Panc1 (cell line): ENCODE results near the gene CPT2.

Source experiments
- CTCF ChIP-seq: fragments of 450-650 bp; IDR thresholded peaks from 2 replicates; pipeline ENCODE4 v1.5.1; 2017; ENCODE audit warnings: mild to moderate bottlenecking
- POLR2AphosphoS5 ChIP-seq: IDR thresholded peaks from 2 replicates; pipeline ENCODE4 v1.6.1; 2012; ENCODE audit warnings: mild to moderate bottlenecking, low read depth, low read length, moderate library complexity
- REST ChIP-seq, 2 experiments: IDR thresholded peaks; 2 replicates each; pipeline ENCODE4 v1.6.1; 2011 to 2012; ENCODE audit warnings: low read depth in 2 of 2, control low read depth in 1 of 2, low read length in 1 of 2, mild to moderate bottlenecking in 1 of 2, moderate library complexity in 1 of 2; ENCODE audit not compliant: insufficient read depth in 1 of 2
- TCF7L2 ChIP-seq: IDR thresholded peaks from 2 replicates; pipeline ENCODE4 v1.6.1; 2011; ENCODE audit warnings: mild to moderate bottlenecking, low read depth, low read length, inconsistent platforms

GRCh38 chr1:53166366-53166765, 30.3 kb upstream of the CPT2 start:
- TF ChIP-seq CTCF (no peak), REST (IDR thresholded peaks at IDR 0.05; ENCODE audit: insufficient read depth in 1 of 2, low read depth in 2 of 2, low read length in 1 of 2) (no peak), POLR2AphosphoS5 (no peak), TCF7L2 (no peak)
